ENCODE results near the gene TOPORS.
"Not testable (repeated sequence)": the region's sequence is repeated elsewhere in the genome, so short reads cannot be mapped to it uniquely, and the experiment has no call there.

TOPORS gene

GRCh38 chr9:32565967-32566366, 13.6 kb upstream of the TOPORS start:
- no peak for DNase-seq

GRCh38 chr9:32558408-32558934, 6.1 kb upstream of the TOPORS start:
- DNase-seq, result no peak

GRCh38 chr9:32554591-32554990, 2.2 kb upstream of the TOPORS start:
- DNase-seq, result no peak

- no peak for DNase-seq
Measured at GRCh38 chr9:32554107-32554506, 1.7 kb upstream of the TOPORS start.

- peak; percentile 70 for DNase-seq
Measured at GRCh38 chr9:32551276-32552051, 922 bp downstream of the TOPORS start.

- peak; percentile 92 for DNase-seq
Measured at GRCh38 chr9:32550562-32551275, 1.7 kb downstream of the TOPORS start.

- no peak for DNase-seq
Measured at GRCh38 chr9:32550150-32550561, 2.2 kb downstream of the TOPORS start.

GRCh38 chr9:32548213-32548612, 4.2 kb downstream of the TOPORS start:
- not testable (repeated sequence) for DNase-seq

GRCh38 chr9:32545884-32546283, 6.5 kb downstream of the TOPORS start:
- no peak for DNase-seq

GRCh38 chr9:32543047-32543446, 9.3 kb downstream of the TOPORS start:
- DNase-seq, result no peak

GRCh38 chr9:32533816-32534215, 18.6 kb downstream of the TOPORS start:
- DNase-seq, result no peak

- DNase-seq, result no peak
Measured at GRCh38 chr9:32533336-32533735, 19.1 kb downstream of the TOPORS start.

- no peak for DNase-seq
Measured at GRCh38 chr9:32526707-32527048, 25.7 kb downstream of the TOPORS start.

GRCh38 chr9:32526041-32526706, 26.2 kb downstream of the TOPORS start, which contains the start of gene RIGI:
RIGI (minus strand) TSS chr9:32526196; CDS start chr9:32526166, 30 bp downstream.
- DNase-seq, result peak; percentile 80

GRCh38 chr9:32525709-32526030, 26.7 kb downstream of the TOPORS start:
- DNase-seq, result no peak

- DNase-seq, result peak; percentile 31
Measured at GRCh38 chr9:32524892-32525708, 27.3 kb downstream of the TOPORS start.

- DNase-seq, result not testable (repeated sequence)
Measured at GRCh38 chr9:32524558-32524891, 27.9 kb downstream of the TOPORS start.

- no peak for DNase-seq
Measured at GRCh38 chr9:32523910-32524309, 28.5 kb downstream of the TOPORS start.

GRCh38 chr9:32518276-32518675, 34.1 kb downstream of the TOPORS start:
- no peak for DNase-seq

GRCh38 chr9:32516241-32516640, 36.1 kb downstream of the TOPORS start:
- no peak for DNase-seq

GRCh38 chr9:32508728-32509127, 43.7 kb downstream of the TOPORS start:
- DNase-seq, result no peak

GRCh38 chr9:32503008-32503407, 49.4 kb downstream of the TOPORS start:
- DNase-seq, result no peak

- DNase-seq, result no peak
Measured at GRCh38 chr9:32502464-32502863, 49.9 kb downstream of the TOPORS start.
